Esophagus squamous epithelium (tissue), 5 donors: ENCODE results near the gene PARL. TPM values are rescaled to one million over a fixed set of nuclear protein-coding genes. Genes with fewer than 3 reads are reported as not detected.
"Not testable (repeated sequence)": the region's sequence is repeated elsewhere in the genome, so short reads cannot be mapped to it uniquely, and the experiment has no call there.

Source experiments
- DNase-seq: peaks from one replicate; lab custom pipeline; 2025; lab: John Stamatoyannopoulos, UW
- H3K27ac ChIP-seq, 4 donors: fragments of 200-600 bp; sonication (generic); one replicate each; pipeline ENCODE4 v1.5.1; 2016 to 2019; ENCODE audit warnings: mild to moderate bottlenecking in 1 of 4
- H3K27me3 ChIP-seq, 4 donors: fragments of 200-600 bp; sonication (generic); 1 replicate in 3 of 4; 2 replicates in 1 of 4; pipeline versions ENCODE4 v1.5.1 to v1.6.0; 2017 to 2021; ENCODE audit warnings: antibody characterized with exemption in 1 of 4
- H3K36me3 ChIP-seq, 3 donors: fragments of 200-600 bp; sonication (generic); one replicate each; pipeline ENCODE4 v1.5.1; 2016 to 2019
- H3K4me1 ChIP-seq, 3 donors: fragments of 200-600 bp; sonication (generic); one replicate each; pipeline ENCODE4 v1.5.1; 2017 to 2019
- H3K4me3 ChIP-seq, 4 donors: fragments of 200-600 bp; sonication (generic); 1 replicate in 3 of 4; 2 replicates in 1 of 4; pipeline ENCODE4 v1.5.1; 2016 to 2019; ENCODE audit warnings: mild to moderate bottlenecking in 2 of 4, moderate library complexity in 1 of 4
- H3K9me3 ChIP-seq, 3 donors: fragments of 200-600 bp; sonication (generic); one replicate each; pipeline ENCODE4 v1.5.1; 2016 to 2019
- CTCF ChIP-seq, 6 experiments: fragments of 450-650 bp in 4 of 6; fragments of 200-600 bp in 2 of 6; sonication (generic) in 2 of 6; IDR thresholded peaks; one replicate each; pipeline ENCODE4 v1.5.1; 2016 to 2019; ENCODE audit warnings: antibody characterized with exemption in 6 of 6, mild to moderate bottlenecking in 4 of 6, moderate library complexity in 4 of 6
- POLR2A ChIP-seq, 4 donors: fragments of 450-650 bp; IDR thresholded peaks; one replicate each; pipeline ENCODE4 v1.6.1; 2017; ENCODE audit warnings: antibody characterized with exemption in 4 of 4, mild to moderate bottlenecking in 4 of 4, moderate library complexity in 3 of 4
- WGBS, 2 donors: methylation state at CpG; one replicate each; pipeline ENCODE4 v1.1.5; 2018; 5-methylcytosine and 5-hydroxymethylcytosine counted together
- intact Hi-C: fragments of 100-400 bp; cut with DNase I; formaldehyde crosslinking; loops from one replicate; pipeline ENCODE4 v1.15.0; 2022
- total RNA-seq, 4 donors: library from RNA; depleted of rRNA; stranded (reverse); fragments of >200 nt; gene quantifications; one replicate each; pipeline ENCODE4 v1.1.0, GENCODE V29; 2016
- donor health status: DM: yes; HTN: yes; CAD: no.

Gene PARL
- total RNA-seq, 4 donors from 2014 or later = 23.3 to 45.0 (median 39.7) TPM

- intact Hi-C loops = no loop called here
- Histone ChIP-seq H3K9me3 (no peaks in the 10 kb centered on the region), H3K36me3 (peaks cover 0 to 29% (median 0%) of the 10 kb centered on the region in 3 donors), H3K27ac (no peak overlapping the region), H3K27me3 (no peaks in the 10 kb centered on the region), H3K4me3 (no peak overlapping the region), H3K4me1 (peaks cover 0 to 32% (median 10%) of the 10 kb centered on the region in 3 donors)
- no peak for DNase-seq
- TF ChIP-seq POLR2A (IDR thresholded peaks at IDR 0.05) (no peak), CTCF (IDR thresholded peaks at IDR 0.05) (no peak)
- 73 to 92% methylated on average over 4 to 8 of the region's 8 CpGs for WGBS, 2 donors
Observed at GRCh38 chr3:183878071-183878470, 6.6 kb downstream of the PARL start.

GRCh38 chr3:183877227-183877626, 7.5 kb downstream of the PARL start:
- DNase-seq, intact Hi-C loops, H3K9me3 ChIP-seq, H3K4me3 ChIP-seq, H3K27ac ChIP-seq, H3K27me3 ChIP-seq: not testable (repeated sequence)
- peaks cover 0 to 29% (median 0%) of the 10 kb centered on the region in 3 donors for H3K36me3 ChIP-seq
- peaks cover 0 to 25% (median 2%) of the 10 kb centered on the region in 3 donors for H3K4me1 ChIP-seq
- 79 to 87% methylated on average over 5 of the region's 5 CpGs for WGBS, 2 donors

GRCh38 chr3:183875411-183875810, 9.3 kb downstream of the PARL start:
- Histone ChIP-seq H3K27ac (no peak overlapping the region), H3K9me3 (no peaks in the 10 kb centered on the region), H3K36me3 (peaks cover 0 to 24% (median 0%) of the 10 kb centered on the region in 3 donors), H3K4me1 (peaks cover 0 to 22% (median 6%) of the 10 kb centered on the region in 3 donors), H3K27me3 (no peaks in the 10 kb centered on the region), H3K4me3 (no peak overlapping the region)
- intact Hi-C loops = no loop called here
- no peak for TF ChIP-seq CTCF (IDR thresholded peaks at IDR 0.05)
- no peak for TF ChIP-seq POLR2A (IDR thresholded peaks at IDR 0.05)
- no peak for DNase-seq

GRCh38 chr3:183873914-183874313, 10.8 kb downstream of the PARL start:
- 90 to 93% methylated on average over 3 of the region's 3 CpGs for WGBS, 2 donors
- H3K27me3 ChIP-seq = no peaks in the 10 kb centered on the region
- no peaks in the 10 kb centered on the region for H3K9me3 ChIP-seq
- no peak overlapping the region for H3K27ac ChIP-seq
- peaks cover 0 to 24% (median 0%) of the 10 kb centered on the region in 3 donors for H3K36me3 ChIP-seq
- DNase-seq = no peak
- no peak overlapping the region for H3K4me3 ChIP-seq
- intact Hi-C loops = no loop called here
- TF ChIP-seq POLR2A (IDR thresholded peaks at IDR 0.05) = no peak
- TF ChIP-seq CTCF (IDR thresholded peaks at IDR 0.05) = no peak
- H3K4me1 ChIP-seq = peaks cover 0 to 23% (median 6%) of the 10 kb centered on the region in 3 donors

GRCh38 chr3:183871541-183871940, 13.1 kb downstream of the PARL start:
- 49 to 69% methylated on average over 2 of the region's 2 CpGs for WGBS, 2 donors
- Histone ChIP-seq H3K27me3 (no peaks in the 10 kb centered on the region), H3K4me3 (no peak overlapping the region), H3K4me1 (peaks cover 0 to 23% (median 6%) of the 10 kb centered on the region in 3 donors), H3K27ac (no peak overlapping the region), H3K36me3 (peaks cover 0 to 20% (median 8%) of the 10 kb centered on the region in 3 donors), H3K9me3 (no peaks in the 10 kb centered on the region)
- no peak for TF ChIP-seq POLR2A (IDR thresholded peaks at IDR 0.05)
- TF ChIP-seq CTCF (IDR thresholded peaks at IDR 0.05) = no peak
- DNase-seq = no peak
- intact Hi-C loops = no loop called here

- no peak for DNase-seq
- Histone ChIP-seq H3K4me1 (peaks cover 0 to 23% (median 6%) of the 10 kb centered on the region in 3 donors), H3K27ac (no peak overlapping the region), H3K27me3 (no peaks in the 10 kb centered on the region), H3K9me3 (no peaks in the 10 kb centered on the region), H3K36me3 (peaks cover 0 to 25% (median 9%) of the 10 kb centered on the region in 3 donors), H3K4me3 (no peak overlapping the region)
- WGBS, 2 donors = 84 to 87% methylated on average over 3 of the region's 3 CpGs
- TF ChIP-seq CTCF (IDR thresholded peaks at IDR 0.05) (no peak), POLR2A (IDR thresholded peaks at IDR 0.05) (no peak)
- intact Hi-C loops = no loop called here
Observed at GRCh38 chr3:183870563-183870962, 14.1 kb downstream of the PARL start.
